Loucy (cell line): ENCODE results near the gene AMBRA1.

Experiments used
- EZH2phosphoT487 ChIP-seq: fragments of 200-600 bp; IDR thresholded peaks from 2 replicates; pipeline ENCODE4 v1.6.1; 2018; ENCODE audit warnings: antibody characterized with exemption, mild to moderate bottlenecking, moderate library complexity, borderline replicate concordance
- TF ChIP-seq, protein P1 (sequence below): fragments of 200-600 bp; sonication (generic); conservative IDR thresholded peaks from 2 replicates; pipeline ENCODE4 v1.5.1; 2014; ENCODE audit warnings: mild to moderate bottlenecking, antibody characterized with exemption, low read length

DNA sequence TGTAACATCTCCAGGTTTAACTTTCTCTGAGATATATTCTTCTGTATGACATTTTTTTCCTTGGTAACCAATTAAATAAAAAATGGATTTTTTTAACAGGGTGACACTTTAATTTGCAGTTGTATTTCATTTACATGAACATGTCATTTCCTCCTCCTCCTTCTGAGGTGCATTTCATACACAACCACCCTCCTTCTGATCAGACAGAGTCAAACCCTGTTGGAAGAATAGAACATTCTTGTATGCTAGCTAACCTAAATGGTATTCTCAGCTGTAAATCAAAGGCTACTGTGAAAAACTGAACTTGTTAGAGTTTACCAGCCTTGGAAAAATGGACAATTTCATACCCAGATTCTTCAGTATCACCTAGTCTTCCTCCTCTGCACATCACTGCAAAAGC, 149.5 kb downstream of the AMBRA1 start:
- TF ChIP-seq, protein P1, sequence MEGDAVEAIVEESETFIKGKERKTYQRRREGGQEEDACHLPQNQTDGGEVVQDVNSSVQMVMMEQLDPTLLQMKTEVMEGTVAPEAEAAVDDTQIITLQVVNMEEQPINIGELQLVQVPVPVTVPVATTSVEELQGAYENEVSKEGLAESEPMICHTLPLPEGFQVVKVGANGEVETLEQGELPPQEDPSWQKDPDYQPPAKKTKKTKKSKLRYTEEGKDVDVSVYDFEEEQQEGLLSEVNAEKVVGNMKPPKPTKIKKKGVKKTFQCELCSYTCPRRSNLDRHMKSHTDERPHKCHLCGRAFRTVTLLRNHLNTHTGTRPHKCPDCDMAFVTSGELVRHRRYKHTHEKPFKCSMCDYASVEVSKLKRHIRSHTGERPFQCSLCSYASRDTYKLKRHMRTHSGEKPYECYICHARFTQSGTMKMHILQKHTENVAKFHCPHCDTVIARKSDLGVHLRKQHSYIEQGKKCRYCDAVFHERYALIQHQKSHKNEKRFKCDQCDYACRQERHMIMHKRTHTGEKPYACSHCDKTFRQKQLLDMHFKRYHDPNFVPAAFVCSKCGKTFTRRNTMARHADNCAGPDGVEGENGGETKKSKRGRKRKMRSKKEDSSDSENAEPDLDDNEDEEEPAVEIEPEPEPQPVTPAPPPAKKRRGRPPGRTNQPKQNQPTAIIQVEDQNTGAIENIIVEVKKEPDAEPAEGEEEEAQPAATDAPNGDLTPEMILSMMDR, result no peak
- TF ChIP-seq EZH2phosphoT487, result no peak
